ENCODE results near the gene PEX6.
"Not testable (repeated sequence)": the region's sequence is repeated elsewhere in the genome, so short reads cannot be mapped to it uniquely, and the experiment has no call there.

PEX6 gene

DNA sequence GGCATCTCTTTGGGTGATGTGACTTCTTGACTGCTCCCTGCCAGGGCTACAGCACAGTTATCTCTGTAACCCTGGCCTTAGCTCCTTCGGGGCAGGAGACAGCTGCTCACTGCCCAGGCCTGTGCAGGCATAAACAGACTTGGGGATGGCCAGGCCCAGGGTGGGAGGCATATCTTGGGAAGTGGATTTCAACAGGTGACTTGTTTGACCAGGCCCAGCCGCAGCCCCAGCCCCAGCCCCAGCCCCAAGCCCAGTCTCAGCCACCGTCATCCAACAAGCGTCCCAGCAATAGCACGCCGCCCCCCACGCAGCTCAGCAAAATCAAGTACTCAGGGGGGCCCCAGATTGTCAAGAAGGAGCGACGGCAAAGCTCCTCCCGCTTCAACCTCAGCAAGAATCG lies 27.3 kb upstream of the PEX6 start (continued):
- TF ChIP-seq ZNF70 (CRISPR knock-in tag; IDR thresholded peaks at IDR 0.05) (no peak), ESRRG (CRISPR knock-in tag; IDR thresholded peaks at IDR 0.05) (no peak), BACH2 (CRISPR knock-in tag; IDR thresholded peaks at IDR 0.05; ENCODE audit: borderline replicate concordance) (no peak)

DNA sequence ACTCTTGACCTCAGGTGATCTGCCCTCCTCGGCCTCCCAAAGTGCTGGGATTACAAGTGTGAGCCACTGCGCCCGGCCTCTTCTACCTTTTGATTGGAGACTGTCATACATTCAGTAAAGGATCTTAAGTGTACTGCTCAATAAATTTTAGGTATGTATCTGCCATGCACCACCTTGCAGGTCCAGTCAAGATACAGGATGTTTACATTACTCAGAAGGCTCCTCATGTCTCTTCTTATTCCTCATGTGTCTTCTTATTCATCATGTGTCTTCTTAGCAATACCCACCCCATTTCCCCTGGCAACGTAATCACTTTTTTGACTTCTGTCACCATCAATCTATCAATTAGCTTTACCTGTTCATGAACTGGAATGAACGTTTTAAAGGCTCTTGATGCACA lies 26.9 kb upstream of the PEX6 start:
- TF ChIP-seq ISL1 (CRISPR knock-in tag; IDR thresholded peaks at IDR 0.05) (no peak), ZNF70 (CRISPR knock-in tag; IDR thresholded peaks at IDR 0.05) (no peak), ZC3H10 (CRISPR knock-in tag; IDR thresholded peaks at IDR 0.05) (no peak), GLIS3 (CRISPR knock-in tag; IDR thresholded peaks at IDR 0.05) (no peak), ESRRG (CRISPR knock-in tag; IDR thresholded peaks at IDR 0.05) (no peak), ZNF565 (CRISPR knock-in tag; conservative IDR thresholded peaks at IDR 0.05; ENCODE audit: low read depth) (no peak), CSDC2 (CRISPR knock-in tag; IDR thresholded peaks at IDR 0.05) (no peak), ZNF8 (CRISPR knock-in tag; IDR thresholded peaks at IDR 0.05) (no peak), SNAI2 (CRISPR knock-in tag; IDR thresholded peaks at IDR 0.05) (no peak)
- TF ChIP-seq, protein P1, sequence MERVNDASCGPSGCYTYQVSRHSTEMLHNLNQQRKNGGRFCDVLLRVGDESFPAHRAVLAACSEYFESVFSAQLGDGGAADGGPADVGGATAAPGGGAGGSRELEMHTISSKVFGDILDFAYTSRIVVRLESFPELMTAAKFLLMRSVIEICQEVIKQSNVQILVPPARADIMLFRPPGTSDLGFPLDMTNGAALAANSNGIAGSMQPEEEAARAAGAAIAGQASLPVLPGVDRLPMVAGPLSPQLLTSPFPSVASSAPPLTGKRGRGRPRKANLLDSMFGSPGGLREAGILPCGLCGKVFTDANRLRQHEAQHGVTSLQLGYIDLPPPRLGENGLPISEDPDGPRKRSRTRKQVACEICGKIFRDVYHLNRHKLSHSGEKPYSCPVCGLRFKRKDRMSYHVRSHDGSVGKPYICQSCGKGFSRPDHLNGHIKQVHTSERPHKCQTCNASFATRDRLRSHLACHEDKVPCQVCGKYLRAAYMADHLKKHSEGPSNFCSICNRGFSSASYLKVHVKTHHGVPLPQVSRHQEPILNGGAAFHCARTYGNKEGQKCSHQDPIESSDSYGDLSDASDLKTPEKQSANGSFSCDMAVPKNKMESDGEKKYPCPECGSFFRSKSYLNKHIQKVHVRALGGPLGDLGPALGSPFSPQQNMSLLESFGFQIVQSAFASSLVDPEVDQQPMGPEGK (CRISPR knock-in tag; IDR thresholded peaks at IDR 0.05; ENCODE audit: borderline replicate concordance) = no peak
- TF ChIP-seq, protein P2, sequence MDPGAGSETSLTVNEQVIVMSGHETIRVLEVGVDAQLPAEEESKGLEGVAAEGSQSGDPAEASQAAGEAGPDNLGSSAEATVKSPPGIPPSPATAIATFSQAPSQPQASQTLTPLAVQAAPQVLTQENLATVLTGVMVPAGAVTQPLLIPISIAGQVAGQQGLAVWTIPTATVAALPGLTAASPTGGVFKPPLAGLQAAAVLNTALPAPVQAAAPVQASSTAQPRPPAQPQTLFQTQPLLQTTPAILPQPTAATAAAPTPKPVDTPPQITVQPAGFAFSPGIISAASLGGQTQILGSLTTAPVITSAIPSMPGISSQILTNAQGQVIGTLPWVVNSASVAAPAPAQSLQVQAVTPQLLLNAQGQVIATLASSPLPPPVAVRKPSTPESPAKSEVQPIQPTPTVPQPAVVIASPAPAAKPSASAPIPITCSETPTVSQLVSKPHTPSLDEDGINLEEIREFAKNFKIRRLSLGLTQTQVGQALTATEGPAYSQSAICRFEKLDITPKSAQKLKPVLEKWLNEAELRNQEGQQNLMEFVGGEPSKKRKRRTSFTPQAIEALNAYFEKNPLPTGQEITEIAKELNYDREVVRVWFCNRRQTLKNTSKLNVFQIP (CRISPR knock-in tag; IDR thresholded peaks at IDR 0.05; ENCODE audit: borderline replicate concordance, low read depth) = no peak
- TF ChIP-seq, protein P3, sequence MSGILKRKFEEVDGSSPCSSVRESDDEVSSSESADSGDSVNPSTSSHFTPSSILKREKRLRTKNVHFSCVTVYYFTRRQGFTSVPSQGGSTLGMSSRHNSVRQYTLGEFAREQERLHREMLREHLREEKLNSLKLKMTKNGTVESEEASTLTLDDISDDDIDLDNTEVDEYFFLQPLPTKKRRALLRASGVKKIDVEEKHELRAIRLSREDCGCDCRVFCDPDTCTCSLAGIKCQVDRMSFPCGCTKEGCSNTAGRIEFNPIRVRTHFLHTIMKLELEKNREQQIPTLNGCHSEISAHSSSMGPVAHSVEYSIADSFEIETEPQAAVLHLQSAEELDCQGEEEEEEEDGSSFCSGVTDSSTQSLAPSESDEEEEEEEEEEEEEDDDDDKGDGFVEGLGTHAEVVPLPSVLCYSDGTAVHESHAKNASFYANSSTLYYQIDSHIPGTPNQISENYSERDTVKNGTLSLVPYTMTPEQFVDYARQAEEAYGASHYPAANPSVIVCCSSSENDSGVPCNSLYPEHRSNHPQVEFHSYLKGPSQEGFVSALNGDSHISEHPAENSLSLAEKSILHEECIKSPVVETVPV (CRISPR knock-in tag; IDR thresholded peaks at IDR 0.05) = no peak
- TF ChIP-seq, protein P4, sequence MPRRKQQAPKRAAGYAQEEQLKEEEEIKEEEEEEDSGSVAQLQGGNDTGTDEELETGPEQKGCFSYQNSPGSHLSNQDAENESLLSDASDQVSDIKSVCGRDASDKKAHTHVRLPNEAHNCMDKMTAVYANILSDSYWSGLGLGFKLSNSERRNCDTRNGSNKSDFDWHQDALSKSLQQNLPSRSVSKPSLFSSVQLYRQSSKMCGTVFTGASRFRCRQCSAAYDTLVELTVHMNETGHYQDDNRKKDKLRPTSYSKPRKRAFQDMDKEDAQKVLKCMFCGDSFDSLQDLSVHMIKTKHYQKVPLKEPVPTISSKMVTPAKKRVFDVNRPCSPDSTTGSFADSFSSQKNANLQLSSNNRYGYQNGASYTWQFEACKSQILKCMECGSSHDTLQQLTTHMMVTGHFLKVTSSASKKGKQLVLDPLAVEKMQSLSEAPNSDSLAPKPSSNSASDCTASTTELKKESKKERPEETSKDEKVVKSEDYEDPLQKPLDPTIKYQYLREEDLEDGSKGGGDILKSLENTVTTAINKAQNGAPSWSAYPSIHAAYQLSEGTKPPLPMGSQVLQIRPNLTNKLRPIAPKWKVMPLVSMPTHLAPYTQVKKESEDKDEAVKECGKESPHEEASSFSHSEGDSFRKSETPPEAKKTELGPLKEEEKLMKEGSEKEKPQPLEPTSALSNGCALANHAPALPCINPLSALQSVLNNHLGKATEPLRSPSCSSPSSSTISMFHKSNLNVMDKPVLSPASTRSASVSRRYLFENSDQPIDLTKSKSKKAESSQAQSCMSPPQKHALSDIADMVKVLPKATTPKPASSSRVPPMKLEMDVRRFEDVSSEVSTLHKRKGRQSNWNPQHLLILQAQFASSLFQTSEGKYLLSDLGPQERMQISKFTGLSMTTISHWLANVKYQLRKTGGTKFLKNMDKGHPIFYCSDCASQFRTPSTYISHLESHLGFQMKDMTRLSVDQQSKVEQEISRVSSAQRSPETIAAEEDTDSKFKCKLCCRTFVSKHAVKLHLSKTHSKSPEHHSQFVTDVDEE (CRISPR knock-in tag; IDR thresholded peaks at IDR 0.05) = no peak
- ATAC-seq = no peak

DNA sequence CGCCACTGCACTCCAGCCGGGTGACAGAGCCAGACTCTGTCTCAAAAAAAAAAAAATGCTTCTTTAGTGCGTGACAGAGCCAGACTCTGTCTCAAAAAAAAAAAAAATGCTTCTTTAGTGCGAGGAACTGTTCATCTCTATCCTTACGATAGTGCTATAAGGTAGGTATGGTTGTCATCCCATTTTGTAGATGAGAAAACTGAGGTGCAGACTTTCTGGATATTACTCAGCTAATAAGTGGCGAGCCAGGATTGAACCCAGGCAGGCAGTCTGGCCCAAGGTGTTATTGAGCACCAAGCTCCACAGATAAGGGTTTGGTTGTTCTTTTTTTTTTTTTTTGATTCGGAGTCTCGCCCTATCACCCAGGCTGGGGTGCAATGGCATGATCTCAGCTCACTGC lies 22.9 kb upstream of the PEX6 start:
- TF ChIP-seq RARB (CRISPR knock-in tag; IDR thresholded peaks at IDR 0.05) (no peak), ZNF70 (CRISPR knock-in tag; IDR thresholded peaks at IDR 0.05) (no peak), TCF4 (CRISPR knock-in tag; IDR thresholded peaks at IDR 0.05; ENCODE audit: borderline replicate concordance) (no peak), ZFP30 (CRISPR knock-in tag; IDR thresholded peaks at IDR 0.05) (no peak), PPARA (CRISPR knock-in tag; IDR thresholded peaks at IDR 0.05; ENCODE audit: borderline replicate concordance) (no peak), ZFP3 (CRISPR knock-in tag; IDR thresholded peaks at IDR 0.05) (no peak), SNAI2 (CRISPR knock-in tag; IDR thresholded peaks at IDR 0.05) (no peak), TOX (CRISPR knock-in tag; IDR thresholded peaks at IDR 0.05; ENCODE audit: borderline replicate concordance) (no peak)
- TF ChIP-seq, protein P4 (CRISPR knock-in tag; IDR thresholded peaks at IDR 0.05) = no peak
- TF ChIP-seq, protein P1 (CRISPR knock-in tag; IDR thresholded peaks at IDR 0.05; ENCODE audit: borderline replicate concordance) = no peak
- ATAC-seq = no peak

DNA sequence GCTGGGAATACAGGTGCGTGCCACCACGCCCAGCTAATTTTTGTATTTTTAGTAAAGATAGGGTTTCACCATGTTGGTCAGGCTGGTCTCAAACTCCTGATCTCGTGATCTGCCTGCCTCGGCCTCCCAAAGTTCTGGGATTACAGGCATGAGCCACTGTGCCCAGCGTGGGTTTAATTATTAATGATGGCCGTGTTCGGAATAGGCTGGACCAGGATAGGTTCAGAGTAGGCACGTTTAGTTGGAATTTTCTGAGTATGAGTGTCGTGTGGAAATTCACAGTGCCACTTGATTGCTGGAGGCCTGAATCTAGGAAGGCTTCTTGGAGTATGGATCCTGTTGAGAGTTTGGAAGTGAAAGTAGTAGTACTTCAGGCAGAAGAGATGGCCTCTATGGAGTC lies 19.2 kb upstream of the PEX6 start:
- ATAC-seq = not testable (repeated sequence)
